Ishikawa (cell line): ENCODE data around the gene CNNM3.

ENCODE experiments used
- CEBPB ChIP-seq: IDR thresholded peaks from 2 replicates; pipeline ENCODE4 v1.6.1; 2012
- CREB1 ChIP-seq: IDR thresholded peaks from 2 replicates; pipeline ENCODE4 v1.6.1; 2012; ENCODE audit warnings: low read depth
- EGR1 ChIP-seq: IDR thresholded peaks from 2 replicates; pipeline ENCODE4 v1.6.1; 2012
- EP300 ChIP-seq: IDR thresholded peaks from 2 replicates; pipeline ENCODE4 v1.6.1; 2012; ENCODE audit warnings: borderline replicate concordance
- FOXM1 ChIP-seq: IDR thresholded peaks from 2 replicates; pipeline ENCODE4 v1.6.1; 2012; ENCODE audit warnings: low read depth, borderline replicate concordance
- MAX ChIP-seq: IDR thresholded peaks from 2 replicates; pipeline ENCODE4 v1.6.1; 2012
- NFIC ChIP-seq: IDR thresholded peaks from 2 replicates; pipeline ENCODE4 v1.6.1; 2012
- RAD21 ChIP-seq: IDR thresholded peaks from 2 replicates; pipeline ENCODE4 v1.6.1; 2012; ENCODE audit warnings: low read depth
- REST ChIP-seq: IDR thresholded peaks from 2 replicates; pipeline ENCODE4 v1.6.1; 2012; ENCODE audit warnings: low read depth, mild to moderate bottlenecking
- TAF1 ChIP-seq: IDR thresholded peaks from 2 replicates; pipeline ENCODE4 v1.6.1; 2012; ENCODE audit warnings: low read depth, mild to moderate bottlenecking
- TCF12 ChIP-seq: IDR thresholded peaks from 2 replicates; pipeline ENCODE4 v1.6.1; 2012; ENCODE audit warnings: low read depth
- TEAD4 ChIP-seq: IDR thresholded peaks from 2 replicates; pipeline ENCODE4 v1.6.1; 2012
- USF1 ChIP-seq: IDR thresholded peaks from 2 replicates; pipeline ENCODE4 v1.6.1; 2012
- YY1 ChIP-seq: IDR thresholded peaks from 2 replicates; pipeline ENCODE4 v1.6.1; 2012; ENCODE audit warnings: low read depth
- ZBTB7A ChIP-seq: IDR thresholded peaks from 2 replicates; pipeline ENCODE4 v1.6.1; 2012; ENCODE audit warnings: low read depth

Gene CNNM3

GRCh38 chr2:96882906-96883305, 66.8 kb downstream of the CNNM3 start:
- TF ChIP-seq TAF1 (no peak), RAD21 (no peak), ZBTB7A (no peak), REST (no peak), FOXM1 (no peak), USF1 (no peak), EP300 (no peak), NFIC (no peak), MAX (no peak), TEAD4 (no peak), TCF12 (no peak), YY1 (no peak), EGR1 (no peak), CREB1 (no peak), CEBPB (no peak)

GRCh38 chr2:96883306-96883705, 67.2 kb downstream of the CNNM3 start:
- TF ChIP-seq CREB1 (no peak), MAX (no peak), FOXM1 (no peak), NFIC (no peak), REST (no peak), TCF12 (no peak), USF1 (no peak), TEAD4 (no peak)
